Measurements from ENCODE around the gene PRKCA.

DNA sequence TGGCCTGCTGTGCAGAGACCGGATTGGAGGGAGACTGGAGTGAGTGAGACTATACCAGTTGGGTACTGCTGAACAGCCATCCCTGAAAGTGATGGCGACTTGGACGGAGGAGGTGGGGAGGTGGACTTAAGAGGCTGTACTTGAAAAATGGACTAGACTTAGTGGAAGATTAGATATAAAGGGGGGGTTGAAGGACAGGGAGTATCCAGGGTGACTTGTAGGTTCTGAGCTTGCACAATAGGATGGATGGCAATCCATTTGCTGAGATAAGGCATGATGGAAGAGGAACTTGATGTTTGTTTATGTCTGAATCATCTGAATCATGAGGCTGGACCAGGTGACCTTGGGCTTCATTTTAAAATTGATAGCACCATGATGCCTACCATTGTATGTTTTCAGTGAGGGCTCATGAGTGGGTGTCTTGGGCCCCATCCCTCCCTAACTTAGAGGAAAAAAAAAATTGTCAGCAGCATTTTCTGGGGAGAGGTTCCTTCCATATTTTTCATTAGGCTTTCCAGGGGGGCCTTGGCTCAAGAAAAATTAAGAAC, 41.2 kb downstream of the PRKCA start:
- TF ChIP-seq POLR2A (IDR thresholded peaks at IDR 0.05; ENCODE audit: low read length) (no peak), GATA1 (IDR thresholded peaks at IDR 0.05; ENCODE audit: low read depth, low read length) (no peak)

All from erythroblast (primary cell).